ENCODE measurements around the gene ACOT2. TPM values are rescaled to one million over a fixed set of nuclear protein-coding genes. Genes with fewer than 3 reads are reported as not detected.

The ACOT2 gene
- total RNA-seq, 2 donors from 2014 or later: 130 to 151 TPM

DNA sequence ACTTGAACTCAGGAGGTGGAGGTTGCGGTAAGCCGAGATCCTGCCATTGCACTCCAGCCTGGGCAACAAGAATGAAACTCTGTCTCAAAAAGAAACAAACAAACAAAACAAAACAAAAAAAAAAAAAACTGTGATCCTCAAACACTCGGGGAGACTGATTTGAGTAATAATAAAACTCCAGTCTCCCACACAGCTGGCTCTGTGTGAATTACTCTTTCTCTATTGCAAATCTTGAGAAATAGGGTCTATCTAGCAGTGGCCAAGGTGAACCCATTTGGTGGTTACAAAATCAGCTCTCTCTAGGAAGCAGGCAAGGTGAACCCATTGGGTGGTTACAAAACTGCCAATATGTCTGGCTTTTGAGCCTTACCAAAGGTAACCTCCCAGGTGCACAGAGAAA, 37.3 kb downstream of the ACOT2 start:
- intact Hi-C loops (cut with DNase I): no loop called here
- DNase-seq (no peak), ATAC-seq (no peak)

DNA sequence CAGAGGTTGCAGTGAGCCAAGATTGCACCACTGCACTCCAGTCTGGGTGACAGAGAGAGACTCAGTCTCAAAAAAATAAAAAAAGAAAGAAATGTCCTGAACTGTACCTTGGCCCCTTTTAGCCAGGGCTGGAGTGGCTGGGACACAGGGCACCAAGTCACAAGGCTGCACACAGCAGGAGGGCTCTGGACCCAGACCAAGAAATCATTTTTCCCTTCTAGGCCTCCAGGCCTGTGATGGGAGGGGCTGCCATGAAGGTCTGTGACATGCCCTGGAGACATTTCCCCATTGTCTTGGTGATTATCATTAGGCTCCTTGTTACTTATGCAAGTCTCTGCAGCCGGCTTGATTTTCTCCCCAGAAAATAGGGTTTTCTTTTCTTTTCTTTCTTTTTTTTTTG, 38.2 kb downstream of the ACOT2 start:
- no peak for DNase-seq
- intact Hi-C loops (cut with DNase I): no loop called here
- ATAC-seq: no peak

DNA sequence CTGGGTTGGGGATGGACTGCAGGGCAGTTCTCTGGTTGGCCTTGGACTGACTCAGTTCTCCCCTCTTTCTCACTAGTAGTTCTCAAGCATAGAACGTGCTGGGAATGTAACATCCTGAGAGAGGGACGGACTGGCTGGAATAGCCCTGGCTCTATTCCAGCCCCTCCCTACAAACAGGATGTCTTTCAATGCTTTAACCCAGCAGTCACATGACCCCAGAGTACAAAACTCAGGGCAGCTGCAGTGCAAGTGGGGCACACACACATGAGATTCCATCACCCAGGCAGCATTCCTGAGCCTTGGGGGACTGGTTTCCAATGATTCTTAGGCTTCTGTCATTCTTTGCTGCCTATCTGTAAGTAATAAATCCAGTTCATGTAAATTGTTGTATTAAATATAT, 41.7 kb downstream of the ACOT2 start:
- DNase-seq (no peak), ATAC-seq (no peak)
- intact Hi-C loops (cut with DNase I): no loop called here

DNA sequence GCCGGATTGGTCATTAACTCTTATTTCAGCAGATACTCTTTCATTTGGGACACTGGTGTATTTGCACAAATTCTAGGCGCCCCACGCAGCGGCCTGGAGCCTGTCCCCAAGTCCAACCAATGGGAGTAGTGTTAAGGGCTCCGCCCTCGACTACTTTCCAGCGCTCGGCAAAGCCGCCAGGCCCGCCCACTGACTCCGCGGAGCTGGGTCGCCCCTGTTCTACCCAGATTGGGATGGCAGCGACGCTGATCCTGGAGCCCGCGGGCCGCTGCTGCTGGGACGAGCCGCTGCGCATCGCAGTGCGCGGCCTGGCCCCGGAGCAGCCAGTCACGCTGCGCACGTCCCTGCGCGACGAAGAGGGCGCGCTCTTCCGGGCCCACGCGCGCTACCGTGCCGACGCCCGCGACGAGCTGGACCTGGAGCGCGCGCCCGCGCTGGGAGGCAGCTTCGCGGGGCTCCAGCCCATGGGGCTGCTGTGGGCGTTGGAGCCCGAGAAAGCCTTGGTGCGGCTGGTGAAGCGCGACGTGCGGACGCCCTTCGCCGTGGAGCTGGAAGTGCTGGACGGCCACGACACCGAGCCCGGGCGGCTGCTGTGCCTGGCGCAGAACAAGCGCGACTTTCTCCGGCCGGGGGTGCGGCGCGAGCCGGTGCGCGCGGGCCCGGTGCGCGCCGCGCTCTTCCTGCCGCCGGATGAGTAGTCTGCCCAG, 43.5 kb downstream of the ACOT2 start, which contains the start of gene ACOT6:
Gene ACOT6, plus strand, starts transcription at position 179 of the 707 bp plus-strand sequence. Its CDS starts 55 bp downstream, at position 234.
- DNase-seq (peak; percentile 78), ATAC-seq (peak; percentile 95 to 96)
- intact Hi-C loops (cut with DNase I): no loop called here

DNA sequence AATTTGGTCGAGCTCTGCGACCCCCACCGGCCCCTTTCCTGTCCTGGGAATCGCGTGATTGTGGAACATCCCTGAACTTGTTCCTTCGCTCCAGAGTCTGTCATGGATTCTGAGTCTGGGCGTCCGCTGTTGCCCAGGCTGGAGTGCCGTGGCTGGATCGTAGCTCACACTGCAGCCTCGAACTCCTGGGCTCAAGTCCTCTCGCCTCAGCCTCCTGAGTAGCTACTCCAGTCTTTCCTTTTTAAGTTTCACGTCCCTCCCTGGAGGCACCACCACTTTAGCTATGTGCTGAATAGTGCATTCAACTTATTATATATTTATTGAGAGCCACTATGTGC, 44.0 kb downstream of the ACOT2 start:
- intact Hi-C loops (cut with DNase I): no loop called here
- ATAC-seq: peak; percentile 19 to 45
- DNase-seq: no peak

DNA sequence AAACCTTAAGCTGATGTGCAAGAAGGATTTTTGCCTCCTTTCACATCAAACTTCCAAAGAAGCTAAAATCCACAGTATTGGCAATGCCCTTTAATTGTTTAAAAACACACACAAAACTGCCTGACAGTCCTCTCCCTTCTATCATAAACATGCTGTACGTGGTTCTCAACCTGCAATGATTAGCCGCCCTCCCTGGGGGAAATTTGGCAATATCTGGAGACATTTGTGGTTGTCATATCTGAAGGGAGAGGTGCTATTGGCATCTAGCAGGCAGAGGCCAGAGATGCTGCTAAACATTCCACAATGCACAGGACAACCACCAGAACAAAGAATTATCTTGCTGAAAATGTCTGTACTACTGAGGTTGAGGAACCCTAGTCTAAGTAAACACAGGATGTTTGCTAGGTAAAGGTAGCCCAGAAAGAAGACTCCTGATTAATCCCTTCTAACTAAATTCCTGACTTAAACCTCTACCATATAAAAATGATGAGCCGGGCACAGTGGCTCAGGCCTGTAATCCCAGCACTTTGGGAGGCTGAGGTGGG, 44.5 kb downstream of the ACOT2 start:
- no peak for DNase-seq
- intact Hi-C loops (cut with DNase I): no loop called here
- ATAC-seq: no peak

DNA sequence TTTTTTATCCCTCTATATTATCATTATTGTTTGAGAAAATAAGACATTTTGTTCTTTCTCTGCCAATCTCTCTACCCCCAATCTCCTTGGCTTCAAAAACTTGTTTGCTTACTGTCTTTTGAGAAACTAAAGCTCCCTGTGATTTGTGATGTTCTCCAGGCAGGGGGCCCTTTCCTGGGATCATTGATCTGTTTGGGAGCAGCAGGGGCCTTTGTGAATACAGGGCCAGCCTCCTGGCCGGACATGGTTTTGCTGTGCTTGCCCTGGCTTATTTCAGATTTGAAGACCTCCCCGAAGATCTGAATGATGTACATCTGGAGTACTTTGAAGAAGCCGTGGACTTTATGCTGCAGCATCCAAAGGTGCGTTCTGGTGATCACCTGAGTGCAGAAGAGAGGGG, 47.8 kb downstream of the ACOT2 start:
- DNase-seq (no peak), ATAC-seq (no peak)
- intact Hi-C loops (cut with DNase I): no loop called here

DNA sequence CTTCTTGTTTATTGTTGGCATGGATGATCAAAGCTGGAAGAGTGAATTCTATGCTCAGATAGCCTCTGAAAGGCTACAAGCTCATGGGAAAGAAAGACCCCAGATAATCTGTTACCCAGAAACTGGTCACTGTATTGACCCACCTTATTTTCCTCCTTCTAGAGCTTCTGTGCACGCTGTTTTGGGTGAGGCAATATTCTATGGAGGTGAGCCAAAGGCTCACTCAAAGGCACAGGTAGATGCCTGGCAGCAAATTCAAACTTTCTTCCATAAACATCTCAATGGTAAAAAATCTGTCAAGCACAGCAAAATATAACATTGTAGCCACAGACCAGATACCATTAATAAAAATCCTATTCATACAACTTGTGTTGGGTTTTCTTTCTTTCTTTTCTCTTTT, 50.5 kb downstream of the ACOT2 start:
- intact Hi-C loops (cut with DNase I): no loop called here
- no peak for DNase-seq
- no peak for ATAC-seq

DNA sequence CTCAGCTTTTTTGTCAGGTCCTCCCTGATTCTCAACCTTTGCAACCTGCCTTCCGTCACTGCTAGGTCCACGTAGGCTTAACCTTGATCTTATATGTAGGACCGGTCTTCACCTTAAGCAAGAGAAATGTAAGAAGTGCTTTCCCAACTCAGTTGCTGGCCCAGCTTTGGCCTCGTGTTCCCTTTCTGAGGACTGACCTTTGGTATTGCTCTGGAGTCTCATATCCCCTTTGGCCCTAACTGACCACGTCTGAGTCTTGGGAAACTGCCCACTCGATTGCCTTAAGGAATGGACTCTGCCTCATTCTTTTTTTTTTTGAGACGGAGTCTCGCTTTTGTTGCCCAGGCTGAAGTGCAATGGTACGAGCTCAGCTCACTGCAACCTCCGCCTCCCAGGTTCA, 51.3 kb downstream of the ACOT2 start:
- DNase-seq (no peak), ATAC-seq (peak in 1 of 2 donors; percentile 80)
- intact Hi-C loops (cut with DNase I): no loop called here

DNA sequence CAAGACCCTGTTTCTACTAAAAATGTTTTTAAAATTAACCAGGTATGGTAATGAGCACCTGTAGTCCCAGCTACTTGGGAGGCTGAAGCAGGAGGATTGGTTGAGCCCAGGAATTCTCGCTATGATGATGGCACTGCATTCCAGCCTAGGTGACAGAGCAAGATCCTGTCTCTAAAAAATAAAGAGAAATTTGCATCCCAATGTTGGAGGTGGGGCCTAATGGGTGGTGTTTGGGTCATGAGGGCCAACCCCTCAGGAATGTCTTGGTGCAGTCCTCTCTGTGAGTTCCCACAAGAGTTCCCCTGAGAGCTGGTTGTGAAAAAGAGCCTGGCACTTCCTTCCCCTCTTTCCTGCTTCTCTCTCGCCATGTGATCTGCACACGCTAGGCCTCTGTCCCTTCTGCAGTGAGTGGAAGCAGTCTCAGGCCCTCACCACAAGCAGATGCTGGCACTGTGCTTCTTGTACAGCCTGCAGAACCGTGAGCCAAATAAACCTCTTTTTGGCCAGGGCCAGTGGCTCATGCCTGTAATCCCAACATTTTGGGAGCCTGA, 54.6 kb downstream of the ACOT2 start:
- intact Hi-C loops (cut with DNase I): no loop called here
- ATAC-seq (no peak), DNase-seq (no peak)

Other genes with a start within 250 kb of the ACOT2 start
- 10 to 100 TPM; 40.8 to 53.1 TPM for gene NUMB, start 110.7 kb upstream of the ACOT2 start, total RNA-seq
- 1 to 10 TPM; 9.2 to 9.4 TPM for gene RIOX1, start 78.3 kb upstream of the ACOT2 start, total RNA-seq
- 10 to 100 TPM in 1 of 2 donors, 1 to 10 TPM in 1; 7.9 to 23.3 TPM for gene ACOT1, start 32.1 kb upstream of the ACOT2 start, total RNA-seq
- gene HEATR4, start 10.3 kb upstream of the ACOT2 start, total RNA-seq: under 1 TPM; 0.15 to 0.37 TPM
- 1 to 10 TPM; 1.1 to 1.6 TPM for gene ACOT4, start 22.7 kb downstream of the ACOT2 start, total RNA-seq
- gene ACOT6, start 43.3 kb downstream of the ACOT2 start, total RNA-seq: not detected
- gene DNAL1, start 75.8 kb downstream of the ACOT2 start, total RNA-seq: 10 to 100 TPM; 14.0 to 16.4 TPM
- 10 to 100 TPM; 25.9 to 29.6 TPM for gene PNMA1, start 145.2 kb downstream of the ACOT2 start, total RNA-seq